ENCODE data around the gene NEK6. TPM values are rescaled to one million over a fixed set of nuclear protein-coding genes. Genes with fewer than 3 reads are reported as not detected.

NEK6 gene
- total and polyA plus RNA-seq, 2 of the 8 experiments (the other 6 are each of a cell fraction or from before 2014, with no cell fraction given): 17.7 to 19.7 TPM

GRCh38 chr9:124331580-124331979 lies 73.8 kb downstream of the NEK6 start:
- no peaks in the 10 kb centered on the region for H3K79me1 ChIP-seq (ENCODE audit: low read depth, low read length)
- no peak overlapping the region for H3K23ac ChIP-seq (ENCODE audit: insufficient read length)
- no peak overlapping the region for H3K27ac ChIP-seq (ENCODE audit: low read depth, low read length)
- H4K5ac ChIP-seq (ENCODE audit: insufficient read length, low read depth, low read length): no peak overlapping the region
- H3K4me3 ChIP-seq (ENCODE audit: extremely low read depth in 1 of 4, insufficient read depth in 2 of 4, low read depth in 3 of 4, low read length in 4 of 4): no peak overlapping the region
- ChIA-PET POLR2A (ENCODE audit: partially characterized antibody) (no interaction called here), CTCF (ENCODE audit: partially characterized antibody) (interaction anchor here (1.3 to 3.9 kb wide), 3 partner anchors 12 to 930 kb away, joined by 3 to 13 read pairs (median 13); no protein-coding TSS in a partner anchor)
- H3K36me3 ChIP-seq (ENCODE audit: control insufficient read depth in 2 of 4, insufficient read depth in 4 of 4, low read length in 3 of 4): no peaks in the 10 kb centered on the region
- no peak overlapping the region for H2BK15ac ChIP-seq (ENCODE audit: low read length)
- 79% methylated on average over 11 of the region's 11 CpGs; no CpG with 5 or more reads in 1 of the 2 experiments for WGBS, 2 experiments (ENCODE audit: extremely low coverage in 1 of 2, insufficient coverage in 1 of 2, insufficient read length in 1 of 2, insufficient replicate concordance in 2 of 2, low coverage in 1 of 2, low lambda C conversion rate in 2 of 2, missing lambda C conversion rate in 1 of 2)
- FAIRE-seq (no peak), DNase-seq (ENCODE audit: low read depth in 1 of 2, low spot score in 2 of 2) (no peak)
- H2BK5ac ChIP-seq (ENCODE audit: low read depth, low read length): no peak overlapping the region
- H3K14ac ChIP-seq (ENCODE audit: insufficient read length): no peak overlapping the region
- no peak overlapping the region for H3K18ac ChIP-seq (ENCODE audit: extremely low read depth, low read length)
- no peak overlapping the region for H2BK120ac ChIP-seq (replicated peaks; ENCODE audit: low read depth, low read length)
- no peak overlapping the region for H3K56ac ChIP-seq (replicated peaks; ENCODE audit: insufficient read length, low read depth, low read length)
- no peaks in the 10 kb centered on the region; the same call in 1 of the 2 replicates for H3K23me2 ChIP-seq (ENCODE audit: low read depth, low read length)
- H3K4me1 ChIP-seq (replicated peaks in 1 of 4; ENCODE audit: control insufficient read depth in 3 of 4, insufficient read depth in 4 of 4, low read length in 3 of 4): no peaks in the 10 kb centered on the region
- no peak overlapping the region for H3K4me2 ChIP-seq (ENCODE audit: insufficient read depth in 1 of 2, low read depth in 2 of 2, low read length in 2 of 2)
- no peak overlapping the region for H2AFZ ChIP-seq (ENCODE audit: low read length)
- H2AK5ac ChIP-seq (ENCODE audit: low read depth, low read length): no peak overlapping the region
- no peak overlapping the region for H4K8ac ChIP-seq (ENCODE audit: extremely low read depth, insufficient read depth, low read length)
- no peak overlapping the region for H2BK12ac ChIP-seq (ENCODE audit: low read depth, low read length)
- no peak overlapping the region for H2BK20ac ChIP-seq (ENCODE audit: low read length)
- no peaks in the 10 kb centered on the region for H3K79me2 ChIP-seq (ENCODE audit: control insufficient read depth in 1 of 2, insufficient read depth in 2 of 2, low read length in 2 of 2)
- H3K27me3 ChIP-seq (replicated peaks in 1 of 4; ENCODE audit: control insufficient read depth in 3 of 4, extremely low read depth in 1 of 4, insufficient read depth in 3 of 4, low read length in 3 of 4): no peaks in the 10 kb centered on the region
- no peak overlapping the region for H3K4ac ChIP-seq (replicated peaks; ENCODE audit: insufficient read length, low read depth, low read length)
- peaks cover 0 to 3% of the 10 kb centered on the region in 2 experiments for H4K20me1 ChIP-seq (replicated peaks in 1 of 2; ENCODE audit: control insufficient read depth in 1 of 2, insufficient read depth in 2 of 2, low read length in 2 of 2)
- H3K9me3 ChIP-seq (ENCODE audit: insufficient read depth in 2 of 2, low read depth in 1 of 2, low read length in 1 of 2): no peaks in the 10 kb centered on the region
- no peak overlapping the region for H3K9ac ChIP-seq (replicated peaks in 1 of 4; ENCODE audit: extremely low read depth in 1 of 4, low read depth in 3 of 4, low read length in 3 of 4)
- H4K91ac ChIP-seq (replicated peaks; ENCODE audit: insufficient read length, low read length): no peak overlapping the region
- TF ChIP-seq SIRT6 (IDR thresholded peaks at IDR 0.05; ENCODE audit: low read length): no peak
- TF ChIP-seq JUN (IDR thresholded peaks at IDR 0.05; ENCODE audit: low read depth, low read length): no peak
- TF ChIP-seq MAX (IDR thresholded peaks at IDR 0.05): no peak
- no peak for TF ChIP-seq SUZ12 (IDR thresholded peaks at IDR 0.05; ENCODE audit: low read length)
- TF ChIP-seq USF2 (IDR thresholded peaks at IDR 0.05; ENCODE audit: low read length): no peak

Data from H1 (cell line).